Ishikawa (cell line): ENCODE data around the gene PIP4K2B.

Experiments used
- CEBPB ChIP-seq: IDR thresholded peaks from 2 replicates; pipeline ENCODE4 v1.6.1; 2012
- CREB1 ChIP-seq: IDR thresholded peaks from 2 replicates; pipeline ENCODE4 v1.6.1; 2012; ENCODE audit warnings: low read depth
- EGR1 ChIP-seq: IDR thresholded peaks from 2 replicates; pipeline ENCODE4 v1.6.1; 2012
- EP300 ChIP-seq: IDR thresholded peaks from 2 replicates; pipeline ENCODE4 v1.6.1; 2012; ENCODE audit warnings: borderline replicate concordance
- FOXM1 ChIP-seq: IDR thresholded peaks from 2 replicates; pipeline ENCODE4 v1.6.1; 2012; ENCODE audit warnings: low read depth, borderline replicate concordance
- NFIC ChIP-seq: IDR thresholded peaks from 2 replicates; pipeline ENCODE4 v1.6.1; 2012
- RAD21 ChIP-seq: IDR thresholded peaks from 2 replicates; pipeline ENCODE4 v1.6.1; 2012; ENCODE audit warnings: low read depth
- TAF1 ChIP-seq: IDR thresholded peaks from 2 replicates; pipeline ENCODE4 v1.6.1; 2012; ENCODE audit warnings: low read depth, mild to moderate bottlenecking
- TEAD4 ChIP-seq: IDR thresholded peaks from 2 replicates; pipeline ENCODE4 v1.6.1; 2012
- YY1 ChIP-seq: IDR thresholded peaks from 2 replicates; pipeline ENCODE4 v1.6.1; 2012; ENCODE audit warnings: low read depth
- ZBTB7A ChIP-seq: IDR thresholded peaks from 2 replicates; pipeline ENCODE4 v1.6.1; 2012; ENCODE audit warnings: low read depth
- TF ChIP-seq, protein P1 (sequence below): IDR thresholded peaks from 2 replicates; pipeline ENCODE4 v1.6.1; 2012
- TF ChIP-seq, protein P2 (sequence below): IDR thresholded peaks from 2 replicates; pipeline ENCODE4 v1.6.1; 2012; ENCODE audit warnings: low read depth, mild to moderate bottlenecking
- TF ChIP-seq, protein P3 (sequence below): IDR thresholded peaks from 2 replicates; pipeline ENCODE4 v1.6.1; 2012

DNA sequence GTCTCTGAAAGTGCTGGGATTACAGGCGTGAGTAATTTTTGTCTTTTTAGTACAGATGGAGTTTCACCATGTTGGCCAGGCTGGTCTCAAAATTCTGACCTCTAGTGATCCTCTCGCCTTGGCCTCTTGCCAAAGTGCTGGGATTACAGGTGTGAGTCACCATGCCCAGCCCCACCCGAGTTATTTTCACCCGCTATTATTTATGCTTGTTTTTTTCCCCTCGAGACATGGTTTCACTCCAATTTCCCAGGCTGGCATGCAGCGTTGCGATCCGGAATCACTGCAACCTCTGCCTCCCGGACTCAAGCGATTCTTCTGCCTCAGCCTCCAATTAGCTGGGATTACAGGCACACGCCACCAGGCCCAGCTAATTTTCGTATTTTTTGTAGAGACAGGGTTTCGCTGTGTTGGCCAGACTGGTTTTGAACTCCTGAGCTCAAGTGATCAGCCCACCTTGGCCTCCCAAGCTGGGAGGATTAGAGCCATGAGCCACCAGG lies 45.0 kb upstream of the PIP4K2B start:
- no peak for TF ChIP-seq RAD21
- TF ChIP-seq EP300 = no peak
- TF ChIP-seq, protein P1, sequence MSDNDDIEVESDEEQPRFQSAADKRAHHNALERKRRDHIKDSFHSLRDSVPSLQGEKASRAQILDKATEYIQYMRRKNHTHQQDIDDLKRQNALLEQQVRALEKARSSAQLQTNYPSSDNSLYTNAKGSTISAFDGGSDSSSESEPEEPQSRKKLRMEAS = peak; percentile 30; the same call in 1 of the 2 replicates
- TF ChIP-seq CEBPB = no peak
- TF ChIP-seq YY1 = no peak
- TF ChIP-seq, protein P2, sequence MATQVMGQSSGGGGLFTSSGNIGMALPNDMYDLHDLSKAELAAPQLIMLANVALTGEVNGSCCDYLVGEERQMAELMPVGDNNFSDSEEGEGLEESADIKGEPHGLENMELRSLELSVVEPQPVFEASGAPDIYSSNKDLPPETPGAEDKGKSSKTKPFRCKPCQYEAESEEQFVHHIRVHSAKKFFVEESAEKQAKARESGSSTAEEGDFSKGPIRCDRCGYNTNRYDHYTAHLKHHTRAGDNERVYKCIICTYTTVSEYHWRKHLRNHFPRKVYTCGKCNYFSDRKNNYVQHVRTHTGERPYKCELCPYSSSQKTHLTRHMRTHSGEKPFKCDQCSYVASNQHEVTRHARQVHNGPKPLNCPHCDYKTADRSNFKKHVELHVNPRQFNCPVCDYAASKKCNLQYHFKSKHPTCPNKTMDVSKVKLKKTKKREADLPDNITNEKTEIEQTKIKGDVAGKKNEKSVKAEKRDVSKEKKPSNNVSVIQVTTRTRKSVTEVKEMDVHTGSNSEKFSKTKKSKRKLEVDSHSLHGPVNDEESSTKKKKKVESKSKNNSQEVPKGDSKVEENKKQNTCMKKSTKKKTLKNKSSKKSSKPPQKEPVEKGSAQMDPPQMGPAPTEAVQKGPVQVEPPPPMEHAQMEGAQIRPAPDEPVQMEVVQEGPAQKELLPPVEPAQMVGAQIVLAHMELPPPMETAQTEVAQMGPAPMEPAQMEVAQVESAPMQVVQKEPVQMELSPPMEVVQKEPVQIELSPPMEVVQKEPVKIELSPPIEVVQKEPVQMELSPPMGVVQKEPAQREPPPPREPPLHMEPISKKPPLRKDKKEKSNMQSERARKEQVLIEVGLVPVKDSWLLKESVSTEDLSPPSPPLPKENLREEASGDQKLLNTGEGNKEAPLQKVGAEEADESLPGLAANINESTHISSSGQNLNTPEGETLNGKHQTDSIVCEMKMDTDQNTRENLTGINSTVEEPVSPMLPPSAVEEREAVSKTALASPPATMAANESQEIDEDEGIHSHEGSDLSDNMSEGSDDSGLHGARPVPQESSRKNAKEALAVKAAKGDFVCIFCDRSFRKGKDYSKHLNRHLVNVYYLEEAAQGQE = no peak
- TF ChIP-seq EGR1 = no peak
- TF ChIP-seq NFIC = peak; percentile 87
- TF ChIP-seq, protein P3, sequence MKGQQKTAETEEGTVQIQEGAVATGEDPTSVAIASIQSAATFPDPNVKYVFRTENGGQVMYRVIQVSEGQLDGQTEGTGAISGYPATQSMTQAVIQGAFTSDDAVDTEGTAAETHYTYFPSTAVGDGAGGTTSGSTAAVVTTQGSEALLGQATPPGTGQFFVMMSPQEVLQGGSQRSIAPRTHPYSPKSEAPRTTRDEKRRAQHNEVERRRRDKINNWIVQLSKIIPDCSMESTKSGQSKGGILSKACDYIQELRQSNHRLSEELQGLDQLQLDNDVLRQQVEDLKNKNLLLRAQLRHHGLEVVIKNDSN = no peak
- TF ChIP-seq CREB1 = no peak
- 0 out of 2 replicates have a peak, but pooled peaks have one; percentile 18 for TF ChIP-seq TEAD4
- TF ChIP-seq FOXM1 = no peak
- TF ChIP-seq TAF1 = no peak
- TF ChIP-seq ZBTB7A = no peak
